Endodermal cell (in vitro differentiated cells): ENCODE results near the gene RNFT1. TPM values are rescaled to one million over a fixed set of nuclear protein-coding genes. Genes with fewer than 3 reads are reported as not detected.

ENCODE experiments used
- DNase-seq: peaks from one replicate; pipeline ENCODE4 v3.0.0-alpha.2; 2017
- H3K27ac ChIP-seq: 2 replicates; pipeline ENCODE4 v1.5.1; 2013; ENCODE audit warnings: mild to moderate bottlenecking, low read depth, low read length, moderate library complexity
- H3K27me3 ChIP-seq: 2 replicates; pipeline ENCODE4 v1.6.1; 2013; ENCODE audit warnings: mild to moderate bottlenecking, low read length, moderate library complexity; ENCODE audit not compliant: insufficient read depth, control insufficient read depth, poor library complexity, severe bottlenecking
- H3K36me3 ChIP-seq: 2 replicates; pipeline ENCODE4 v1.7.0; 2013; ENCODE audit warnings: mild to moderate bottlenecking, low read length, moderate library complexity; ENCODE audit not compliant: control insufficient read depth, insufficient read depth
- H3K4me1 ChIP-seq: one replicate; pipeline ENCODE4 v1.7.0; 2013; ENCODE audit warnings: low read length; ENCODE audit not compliant: control insufficient read depth, insufficient read depth
- H3K4me3 ChIP-seq: 2 replicates; pipeline ENCODE4 v1.5.1; 2013; ENCODE audit warnings: mild to moderate bottlenecking, low read length, moderate library complexity
- H3K9ac ChIP-seq: 2 replicates; pipeline ENCODE4 v1.6.1; 2013; ENCODE audit warnings: mild to moderate bottlenecking, low read length, moderate library complexity; ENCODE audit not compliant: poor library complexity, severe bottlenecking; ENCODE audit errors: extremely low read depth
- H3K9me3 ChIP-seq: 2 replicates; pipeline ENCODE4 v1.6.1; 2013; ENCODE audit warnings: mild to moderate bottlenecking, low read length, moderate library complexity; ENCODE audit not compliant: control insufficient read depth
- H3K27ac Mint-ChIP-seq: 2 replicates; pipeline ENCODE4 v1.8.0; 2020; ENCODE audit warnings: mixed read lengths
- H3K27me3 Mint-ChIP-seq: 2 replicates; pipeline ENCODE4 v1.8.0; 2021; ENCODE audit warnings: mild to moderate bottlenecking, mixed read lengths; ENCODE audit not compliant: insufficient read depth
- H3K36me3 Mint-ChIP-seq: 2 replicates; pipeline ENCODE4 v1.8.0; 2020; ENCODE audit warnings: low read depth, mixed read lengths
- H3K4me1 Mint-ChIP-seq: 2 replicates; pipeline ENCODE4 v1.8.0; 2020; ENCODE audit warnings: mixed read lengths
- H3K4me3 Mint-ChIP-seq: 2 replicates; pipeline ENCODE4 v1.8.0; 2020; ENCODE audit warnings: mild to moderate bottlenecking, moderate library complexity, mixed read lengths
- H3K9me3 Mint-ChIP-seq: 2 replicates; pipeline ENCODE4 v1.8.0; 2020; ENCODE audit warnings: mild to moderate bottlenecking, mixed read lengths
- CTCF ChIP-seq: fragments of 200-600 bp; sonication (generic); conservative IDR thresholded peaks from 2 replicates; pipeline ENCODE4 v1.5.0; 2021; ENCODE audit warnings: antibody characterized with exemption, mild to moderate bottlenecking
- WGBS, 2 experiments: methylation state at CpG; one replicate each; pipeline versions ENCODE4 v1.1.5 to v1.1.7; 2013; ENCODE audit warnings: missing lambda C conversion rate in 2 of 2, mixed read lengths in 1 of 2; ENCODE audit not compliant: insufficient coverage in 1 of 2, insufficient read length in 1 of 2; 5-methylcytosine and 5-hydroxymethylcytosine counted together
- total RNA-seq, 2 donors: library from RNA; stranded (reverse); fragmentation: NEBNext Ultra II Directional in 1 of 2; extraction: Animal tissue kit (Norgen Biotek cat#: 25700) in 1 of 2; gene quantifications; 2 replicates in 1 of 2; 3 replicates in 1 of 2; pipeline ENCODE4 v1.2.1, GENCODE V29; 2021

Gene RNFT1
- total RNA-seq, 2 donors from 2014 or later = 8.6 to 14.7 TPM

GRCh38 chr17:59903455-59903854, 61.1 kb downstream of the RNFT1 start:
- peaks cover 1% of the 10 kb centered on the region for H3K36me3 Mint-ChIP-seq
- Histone ChIP-seq H3K4me1 (no peaks in the 10 kb centered on the region), H3K4me3 (no peak overlapping the region), H3K9ac (no peak overlapping the region), H3K27ac (no peak overlapping the region), H3K27me3 (no peaks in the 10 kb centered on the region), H3K9me3 (no peaks in the 10 kb centered on the region), H3K36me3 (no peaks in the 10 kb centered on the region)
- H3K27ac Mint-ChIP-seq = no peak overlapping the region
- H3K9me3 Mint-ChIP-seq = no peaks in the 10 kb centered on the region
- peaks cover 4% of the 10 kb centered on the region for H3K4me1 Mint-ChIP-seq
- no CpG with 5 or more reads among the region's 2 CpGs for WGBS, 2 experiments
- H3K27me3 Mint-ChIP-seq = no peaks in the 10 kb centered on the region
- TF ChIP-seq CTCF = no peak
- no peak for DNase-seq
- H3K4me3 Mint-ChIP-seq = no peak overlapping the region

Other genes with a start within 250 kb of the RNFT1 start
- gene TUBD1, start 71.8 kb downstream of the RNFT1 start, total RNA-seq = 10 to 100 TPM; 17.5 to 24.1 TPM
- 10 to 100 TPM; 22.3 to 31.5 TPM for gene RPS6KB1, start 71.6 kb downstream of the RNFT1 start, total RNA-seq
- gene HEATR6, start 114.2 kb upstream of the RNFT1 start, total RNA-seq = 10 to 100 TPM; 25.5 to 27.6 TPM
- gene CA4, start 185.2 kb upstream of the RNFT1 start, total RNA-seq = 1 to 10 TPM; 1.5 to 3.0 TPM